CD4-positive, alpha-beta memory T cell (primary cell): Measurements from ENCODE around the gene SPANXN2. TPM values are rescaled to one million over a fixed set of nuclear protein-coding genes. Genes with fewer than 3 reads are reported as not detected.

Source experiments
- polyA plus RNA-seq, 2 donors: library from polyadenylated mRNA; unstranded; fragments of 300-500 nt; fragmentation: Illumina TruSeq; gene quantifications; one replicate each; pipeline ENCODE4 v1.2.3, GENCODE V29; 2021
- total RNA-seq, 2 experiments: library from RNA; stranded (reverse); gene quantifications; one replicate each; pipeline ENCODE4 v1.2.3, GENCODE V29; 2021

SPANXN2 gene
- total and polyA plus RNA-seq, 4 experiments from 2014 or later = not detected

Other genes with a start within 250 kb of the SPANXN2 start
- not detected for gene SPANXN3, start 203.3 kb downstream of the SPANXN2 start, total RNA-seq
- gene SPANXN3, start 203.3 kb downstream of the SPANXN2 start, polyA plus RNA-seq = not detected
- gene SLITRK4, start 84.7 kb downstream of the SPANXN2 start, total RNA-seq = not detected
- gene SLITRK4, start 84.7 kb downstream of the SPANXN2 start, polyA plus RNA-seq = not detected
- gene UBE2NL, start 163.3 kb upstream of the SPANXN2 start, total RNA-seq = not detected
- not detected for gene UBE2NL, start 163.3 kb upstream of the SPANXN2 start, polyA plus RNA-seq